ENCODE measurements around the gene COA8.
"Not testable (repeated sequence)": the region's sequence is repeated elsewhere in the genome, so short reads cannot be mapped to it uniquely, and the experiment has no call there.

The COA8 gene

GRCh38 chr14:103562429-103563225 lies at the start of gene COA8, which contains the start of gene BAG5:
Gene COA8, plus strand, starts transcription at chr14:103562960. Its CDS starts 42 bp downstream, at chr14:103563002.
Gene BAG5, minus strand, starts transcription at chr14:103562657. Its CDS starts 1,493 bp downstream, at chr14:103561164.
- DNase-seq (ENCODE audit: low spot score) = peak; percentile 92

- DNase-seq (ENCODE audit: low spot score) = no peak
Observed at GRCh38 chr14:103514596-103515421, 48.0 kb upstream of the COA8 start.

GRCh38 chr14:103516426-103517173 lies 46.2 kb upstream of the COA8 start:
- no peak for DNase-seq (ENCODE audit: low spot score)

GRCh38 chr14:103517174-103517566 lies 45.6 kb upstream of the COA8 start:
- DNase-seq (ENCODE audit: low spot score) = no peak

GRCh38 chr14:103517721-103518421 lies 44.9 kb upstream of the COA8 start:
- DNase-seq (ENCODE audit: low spot score) = no peak

- peak; percentile 82 for DNase-seq (ENCODE audit: low spot score)
Observed at GRCh38 chr14:103518422-103519042, 44.2 kb upstream of the COA8 start.

GRCh38 chr14:103519043-103519836 lies 43.5 kb upstream of the COA8 start:
- DNase-seq (ENCODE audit: low spot score) = no peak

- no peak for DNase-seq (ENCODE audit: low spot score)
Observed at GRCh38 chr14:103519837-103520212, 42.9 kb upstream of the COA8 start.

- peak; percentile 26 for DNase-seq (ENCODE audit: low spot score)
Observed at GRCh38 chr14:103520269-103520656, 42.5 kb upstream of the COA8 start.

- peak; percentile 84 for DNase-seq (ENCODE audit: low spot score)
Observed at GRCh38 chr14:103520657-103521437, 41.9 kb upstream of the COA8 start.

GRCh38 chr14:103521438-103521950 lies 41.3 kb upstream of the COA8 start:
- DNase-seq (ENCODE audit: low spot score) = peak; percentile 33

- DNase-seq (ENCODE audit: low spot score) = peak; percentile 28
Observed at GRCh38 chr14:103521951-103522563, 40.7 kb upstream of the COA8 start.

- DNase-seq (ENCODE audit: low spot score) = peak; percentile 62
Observed at GRCh38 chr14:103522649-103523574, 39.8 kb upstream of the COA8 start, which contains the start of gene CKB. Gene CKB, minus strand, starts transcription at chr14:103522830. Its CDS starts 337 bp downstream, at chr14:103522493.

- no peak for DNase-seq (ENCODE audit: low spot score)
Observed at GRCh38 chr14:103523575-103523954, 39.2 kb upstream of the COA8 start.

- no peak for DNase-seq (ENCODE audit: low spot score)
Observed at GRCh38 chr14:103524002-103524935, 38.5 kb upstream of the COA8 start.

- DNase-seq (ENCODE audit: low spot score) = not testable (repeated sequence)
Observed at GRCh38 chr14:103525430-103526246, 37.1 kb upstream of the COA8 start.
